Measurements from ENCODE around the gene KIF6.

The KIF6 gene

GRCh38 chr6:39416728-39417127 is 308.5 kb downstream of the KIF6 start:
- peak; percentile 0 for DNase-seq (ENCODE audit: low spot score)

DNA sequence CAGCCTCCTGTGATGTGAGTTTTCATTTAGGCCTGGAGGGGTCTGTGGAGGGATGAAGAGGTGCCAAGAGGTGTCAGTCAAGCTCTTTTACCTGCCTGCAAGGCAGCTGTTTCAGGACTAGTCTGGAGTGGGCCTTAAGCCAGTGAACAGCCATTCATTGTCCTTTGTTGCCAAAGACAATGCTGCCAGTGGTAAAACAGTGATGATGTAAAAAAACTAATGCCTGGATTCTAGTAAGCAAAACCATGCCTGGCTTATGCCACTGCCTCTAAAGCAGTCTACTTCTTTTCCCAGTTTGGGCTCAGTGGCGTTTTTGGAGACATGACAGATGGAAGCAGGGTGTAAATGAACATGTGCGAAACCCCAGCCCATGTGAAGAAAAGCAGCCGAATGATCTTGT is 309.2 kb downstream of the KIF6 start:
- DNase-seq (ENCODE audit: low spot score) = no peak

DNA sequence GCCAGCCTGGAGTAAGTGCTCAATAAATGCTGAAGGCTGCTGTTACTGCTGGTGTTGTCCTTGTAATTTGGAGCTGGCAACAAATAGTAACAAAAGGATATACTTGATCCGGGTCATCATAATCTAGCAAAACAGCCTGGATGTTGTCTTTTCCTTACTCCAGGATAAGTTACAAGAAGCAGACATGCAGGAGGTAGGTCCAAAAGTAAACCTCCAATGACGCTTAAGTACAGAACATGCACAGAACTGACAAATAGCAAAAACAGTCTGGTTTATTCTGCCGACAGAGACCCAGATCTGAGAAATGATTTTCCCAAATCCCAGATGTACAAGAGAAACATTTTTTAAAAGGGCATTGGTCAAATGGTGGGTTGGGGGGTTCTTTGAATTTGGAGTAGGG is 309.7 kb downstream of the KIF6 start:
- DNase-seq (ENCODE audit: low spot score) = no peak

- no peak for DNase-seq (ENCODE audit: low spot score)
These were observed 313.7 kb downstream of the KIF6 start for GRCh38 chr6:39411465-39411864.

- no peak for DNase-seq (ENCODE audit: low spot score)
These were observed 314.2 kb downstream of the KIF6 start for GRCh38 chr6:39411001-39411400.

DNA sequence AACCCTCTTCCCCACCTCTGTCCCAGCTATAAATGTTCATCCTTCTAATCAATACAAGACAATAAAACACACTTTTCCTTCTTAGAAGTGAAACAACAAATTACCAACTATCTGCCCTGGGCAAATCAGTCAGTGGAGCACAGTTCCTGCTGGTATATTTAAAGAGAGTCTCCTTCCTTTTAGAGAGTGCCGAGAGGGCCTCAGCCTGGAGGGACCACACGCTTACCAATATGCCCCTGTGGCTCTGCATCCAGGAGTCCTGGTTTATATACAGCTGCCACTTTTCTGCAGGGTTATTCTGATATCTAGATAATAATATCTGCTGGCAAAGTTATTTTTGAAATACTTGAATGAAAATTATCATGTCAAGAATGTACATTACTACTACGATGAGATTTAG is 315.3 kb downstream of the KIF6 start:
- no peak for DNase-seq (ENCODE audit: low spot score)

DNA sequence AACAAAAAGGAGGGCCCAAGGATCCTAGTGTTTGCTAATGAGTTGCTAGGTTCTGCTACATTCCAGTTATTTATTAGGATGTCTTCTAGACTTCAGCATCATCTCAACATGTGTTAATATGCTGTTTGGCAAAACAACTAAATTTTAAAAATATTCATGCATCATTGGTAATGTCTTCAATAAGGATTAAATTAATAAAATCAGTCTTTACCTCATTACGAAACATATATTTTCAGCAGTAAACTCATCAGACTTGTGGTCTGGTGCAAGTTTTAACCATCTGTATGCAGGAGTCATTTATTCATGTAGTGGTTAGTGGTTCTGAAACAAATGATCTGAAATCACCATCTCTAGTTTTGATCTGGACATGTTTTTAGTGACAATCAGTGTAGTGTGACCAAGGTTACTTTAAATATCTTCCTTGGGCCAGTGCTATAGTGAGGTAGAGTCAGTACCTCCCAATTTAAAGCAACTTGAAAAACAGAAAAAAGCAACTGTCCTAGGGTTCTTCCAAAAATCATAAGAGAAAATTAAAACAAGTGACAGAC is 317.7 kb downstream of the KIF6 start:
- no peak for DNase-seq (ENCODE audit: low spot score)

DNA sequence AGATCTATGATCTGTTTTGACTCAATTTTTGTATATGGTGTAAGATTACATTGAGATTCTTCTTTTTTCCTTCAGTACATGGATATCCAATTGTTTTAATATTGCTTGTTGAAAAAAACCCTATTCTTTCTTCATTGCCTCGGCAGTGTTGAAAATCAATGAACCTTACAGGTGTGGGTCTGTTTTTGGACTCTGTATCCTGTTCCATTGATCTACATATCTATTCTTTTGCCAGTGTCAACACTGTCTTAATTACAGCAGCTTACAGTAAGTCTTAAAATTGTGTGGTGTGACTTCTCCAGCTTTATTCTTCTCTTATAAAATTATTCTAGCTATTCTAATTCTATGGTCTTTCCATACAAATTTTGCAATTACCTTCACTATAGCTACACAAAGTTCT is 320.9 kb downstream of the KIF6 start:
- no peak for DNase-seq (ENCODE audit: low spot score)

DNA sequence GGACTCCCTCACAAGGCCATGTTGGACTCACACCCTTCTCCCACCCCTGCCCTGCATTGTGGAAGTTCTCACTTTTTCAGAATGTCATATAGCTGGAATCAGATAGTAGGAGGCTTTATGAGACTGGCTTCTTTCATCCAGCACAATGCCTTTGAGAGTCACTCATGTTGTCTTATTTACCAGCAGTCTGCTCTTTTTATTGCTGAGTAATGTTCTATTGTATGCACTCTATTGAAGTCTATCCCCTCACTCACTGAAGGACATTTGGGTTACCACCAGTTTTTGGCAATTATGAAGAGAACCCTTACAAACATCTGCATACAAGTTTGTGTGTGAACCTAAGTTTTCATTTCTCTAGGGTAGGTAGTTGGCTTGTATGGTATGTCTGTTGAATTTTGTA is 321.9 kb downstream of the KIF6 start:
- DNase-seq (ENCODE audit: low spot score) = no peak

GRCh38 chr6:39402239-39402751 is 322.9 kb downstream of the KIF6 start:
- DNase-seq (ENCODE audit: low spot score) = no peak

DNA sequence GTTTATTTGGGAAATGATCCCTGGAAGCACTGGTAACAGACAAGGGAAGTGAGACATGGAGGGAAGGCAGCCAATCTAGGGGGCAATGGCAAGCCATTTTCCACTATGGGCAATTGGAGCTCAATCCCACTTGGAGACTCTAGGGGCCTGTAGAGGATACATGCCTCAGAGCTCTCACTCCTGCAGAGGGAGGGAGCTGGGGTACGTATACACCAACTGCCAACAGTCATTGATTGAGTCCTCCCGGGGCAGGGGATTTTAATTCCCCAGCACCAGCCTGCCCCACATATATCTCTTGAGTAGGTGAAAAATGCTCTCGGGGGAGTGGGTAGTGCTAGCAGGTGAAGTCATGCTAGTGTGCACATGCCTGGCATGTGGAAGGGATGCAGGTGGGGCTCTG is 323.8 kb downstream of the KIF6 start:
- DNase-seq (ENCODE audit: low spot score) = no peak

- DNase-seq (ENCODE audit: low spot score) = no peak
These were observed 325.2 kb downstream of the KIF6 start for GRCh38 chr6:39400026-39400425.

DNA sequence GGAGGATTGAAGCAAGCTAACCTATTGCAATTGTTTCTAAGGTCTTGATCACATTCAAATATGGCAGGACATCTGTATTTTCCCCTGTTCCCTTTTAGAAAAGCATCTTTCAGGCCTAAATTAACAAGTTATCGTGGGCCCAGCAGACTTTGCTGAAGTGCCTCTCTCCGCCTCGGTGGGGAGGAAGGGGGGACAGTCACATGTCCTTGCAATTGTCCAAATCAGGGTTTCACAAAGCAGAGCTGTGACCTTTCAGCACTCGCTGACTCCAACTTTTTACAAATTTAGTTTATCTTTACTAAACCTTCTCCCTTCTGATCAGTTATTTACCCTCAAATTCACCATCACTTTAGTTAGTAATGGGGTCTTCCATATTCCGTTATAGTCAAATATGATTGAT is 328.4 kb downstream of the KIF6 start:
- no peak for DNase-seq (ENCODE audit: low spot score)

DNA sequence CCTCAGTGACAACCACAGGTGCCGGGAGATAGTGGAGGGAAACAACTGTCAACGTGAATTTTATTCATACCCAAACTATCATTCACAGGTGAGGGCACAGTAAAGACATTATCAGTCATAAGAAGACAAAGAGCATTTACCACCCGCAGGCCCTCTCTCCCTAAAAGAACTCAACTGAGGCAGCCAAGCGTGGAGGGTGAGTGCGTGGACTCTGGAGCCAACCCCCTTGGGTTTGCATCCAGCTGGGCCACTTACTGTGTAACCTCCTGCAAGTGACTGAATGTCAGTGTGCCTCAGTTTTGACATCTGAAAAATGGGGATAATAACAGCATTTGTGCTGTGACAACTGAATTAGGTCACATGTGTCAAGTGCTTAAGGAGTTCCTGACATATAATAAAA is 332.1 kb downstream of the KIF6 start:
- no peak for DNase-seq (ENCODE audit: low spot score)

- no peak for DNase-seq (ENCODE audit: low spot score)
These were observed 334.0 kb downstream of the KIF6 start for GRCh38 chr6:39391182-39391581.

DNA sequence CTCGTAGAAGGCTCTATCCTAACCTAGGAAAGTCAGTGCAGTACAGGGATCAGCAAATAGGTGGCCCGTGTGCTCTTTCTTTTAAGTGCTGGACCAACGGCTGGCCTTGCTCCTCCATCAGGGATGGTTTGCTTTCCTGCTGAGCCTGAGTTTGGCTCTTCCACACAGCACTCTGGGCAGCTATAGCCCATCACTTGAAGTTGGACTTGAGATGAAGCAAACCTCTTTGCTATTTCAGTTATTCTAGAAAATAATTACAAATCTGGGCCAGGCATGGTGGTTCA is 335.8 kb downstream of the KIF6 start:
- no peak for DNase-seq (ENCODE audit: low spot score)

DNA sequence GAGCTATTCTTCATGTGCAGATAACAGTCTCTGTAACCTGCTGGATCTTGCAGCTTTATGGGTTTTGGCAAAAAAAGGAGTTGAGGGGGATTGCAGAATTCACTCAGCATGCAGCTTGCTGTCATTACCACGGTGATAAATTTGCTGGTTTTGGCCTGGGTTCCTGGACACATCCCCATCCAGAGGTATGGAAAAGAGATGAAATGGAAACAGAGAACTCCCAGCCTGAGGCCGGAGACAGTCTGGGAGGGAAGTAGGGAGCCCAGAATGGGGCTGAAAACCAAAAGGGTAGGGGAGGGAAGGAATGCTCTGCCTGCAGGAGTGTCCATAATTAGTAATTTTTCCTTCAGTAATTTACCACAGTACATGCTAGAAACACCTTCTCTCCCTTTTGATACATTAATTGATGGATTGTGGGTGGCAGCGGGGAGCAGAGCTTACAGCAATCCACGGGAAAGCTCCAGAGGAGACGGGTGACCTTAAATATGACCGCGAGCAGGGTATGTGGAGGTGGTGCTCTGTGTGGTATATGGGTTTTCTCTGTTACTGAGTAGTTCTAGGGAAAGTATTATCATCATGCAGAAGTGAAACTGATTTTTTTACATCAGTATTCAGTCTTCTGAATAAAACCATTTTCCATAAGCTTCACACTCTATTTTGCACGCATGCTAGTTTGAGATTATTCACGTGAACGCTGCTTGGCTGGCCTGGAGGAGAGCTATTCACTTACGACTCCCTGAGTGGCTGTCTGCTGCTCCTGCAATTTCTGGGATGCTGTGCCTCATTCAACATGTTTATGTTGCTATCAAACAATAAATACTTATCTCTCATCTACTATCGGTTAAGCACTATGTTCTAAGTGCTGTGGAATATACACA is 336.4 kb downstream of the KIF6 start:
- no peak for DNase-seq (ENCODE audit: low spot score)

GRCh38 chr6:39387785-39388184 is 337.4 kb downstream of the KIF6 start:
- no peak for DNase-seq (ENCODE audit: low spot score)

DNA sequence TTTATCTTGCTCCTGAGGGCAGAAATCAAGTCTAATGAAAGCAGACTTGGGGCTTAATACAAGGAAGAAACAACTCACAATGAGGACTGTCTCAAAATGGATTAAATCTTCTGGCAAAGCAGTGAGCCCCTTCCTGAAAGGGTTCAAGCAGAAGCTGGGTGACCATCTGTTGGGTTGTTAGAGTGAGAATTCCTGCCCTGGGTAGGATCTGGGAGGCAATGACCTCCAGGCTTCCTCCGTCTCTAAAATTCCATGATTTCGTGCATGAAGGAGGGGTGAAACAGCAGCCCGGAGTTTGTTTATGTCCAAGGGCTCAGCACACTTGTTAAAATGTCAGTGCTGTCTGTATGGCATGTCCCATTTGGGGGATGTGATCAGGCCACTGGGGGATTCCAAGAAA is 338.7 kb downstream of the KIF6 start:
- DNase-seq (ENCODE audit: low spot score) = no peak

DNA sequence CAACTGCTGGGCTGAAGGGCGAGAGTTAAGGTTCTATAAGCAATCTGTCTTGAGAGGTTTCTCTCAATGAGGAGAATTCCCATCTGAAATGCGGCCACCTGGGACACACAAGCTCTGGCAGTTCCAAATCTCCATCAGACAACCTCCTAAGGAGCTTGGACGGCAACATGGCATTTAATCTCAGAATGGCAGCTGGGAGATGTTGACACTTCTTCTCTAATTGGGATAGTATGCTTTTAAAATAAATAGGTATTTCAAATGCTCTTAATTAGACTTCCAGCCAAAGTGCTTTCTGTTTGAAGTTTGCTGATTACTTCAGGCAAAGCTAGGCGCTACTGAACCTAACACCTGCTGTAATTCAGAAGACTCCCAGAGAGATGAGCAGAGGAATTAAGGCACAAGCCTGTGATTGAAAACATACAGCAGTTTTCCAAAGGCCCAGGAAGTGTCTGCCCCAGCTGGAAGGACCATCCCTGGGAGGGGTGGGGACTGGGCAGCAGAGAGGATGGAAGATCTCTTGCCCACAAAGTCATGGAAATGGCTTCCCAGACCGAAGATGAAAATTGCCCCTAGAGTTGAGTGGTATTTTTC is 343.6 kb downstream of the KIF6 start:
- DNase-seq (ENCODE audit: low spot score) = no peak

DNA sequence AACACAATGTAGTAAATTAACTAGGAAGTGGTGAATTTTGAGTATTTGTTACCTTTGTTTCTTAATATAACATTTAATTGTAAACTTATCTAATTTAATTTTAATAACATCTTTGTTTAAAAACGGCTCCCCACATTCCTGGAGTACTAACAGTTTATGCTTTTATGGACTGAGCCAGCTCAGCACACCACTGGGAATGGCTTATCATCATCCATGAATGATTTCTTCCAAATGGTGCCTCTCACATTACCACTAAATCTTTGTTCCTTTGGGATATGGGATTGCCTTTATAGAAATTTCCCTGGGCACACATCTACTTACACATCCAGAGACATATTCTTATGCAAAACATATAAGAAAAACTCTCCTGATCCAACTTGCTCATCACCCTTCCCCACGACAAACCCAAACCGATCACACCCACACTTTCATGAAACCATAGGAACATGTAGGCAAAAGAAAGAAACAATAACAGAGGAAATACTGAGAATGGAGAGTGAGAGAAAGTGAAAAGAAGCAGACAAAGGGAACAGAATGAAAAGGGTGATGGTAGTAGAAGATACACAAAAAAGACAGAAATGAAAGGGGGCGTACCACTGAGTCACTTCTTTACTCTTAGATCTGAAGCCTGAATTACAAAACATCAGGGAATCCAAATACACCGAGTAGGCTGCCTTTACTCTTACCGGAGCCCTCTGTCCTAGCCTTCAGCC is 344.2 kb downstream of the KIF6 start:
- no peak for DNase-seq (ENCODE audit: low spot score)

DNA sequence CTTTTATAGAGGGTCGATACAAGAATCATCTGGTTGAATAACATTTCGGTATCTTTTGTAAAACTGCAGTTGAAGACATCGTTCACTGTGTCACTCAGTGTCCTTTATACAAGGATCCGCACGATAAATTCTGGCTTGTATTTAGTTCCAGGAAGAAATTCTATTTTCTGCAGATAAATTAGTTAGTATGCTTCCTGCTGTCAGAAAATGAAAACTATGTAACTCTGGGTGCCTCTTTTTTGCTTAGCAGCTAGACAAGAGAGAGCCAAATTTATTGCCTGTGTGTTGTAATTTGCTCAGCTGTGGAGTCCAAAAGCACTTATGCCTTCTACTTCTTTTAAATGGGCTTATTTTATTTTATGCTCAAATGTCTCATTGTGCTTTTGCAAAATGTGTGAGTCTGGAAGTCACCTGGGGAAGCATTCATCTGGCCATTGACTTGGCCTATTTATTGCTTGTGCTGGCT is 346.2 kb downstream of the KIF6 start:
- DNase-seq (ENCODE audit: low spot score) = no peak

All from kidney capillary endothelial cell (primary cell).